GM12878 (cell line): ENCODE results near the gene SERINC5. TPM values are rescaled to one million over a fixed set of nuclear protein-coding genes. Genes with fewer than 3 reads are reported as not detected.

Experiments used
- ATAC-seq: fragments of 200-7000 bp; cut with Tn5 transposase; 3 replicates; pipeline ENCODE4 v1.9.1; 2020; ENCODE audit warnings: mild to moderate bottlenecking, moderate library complexity
- BruUV-seq: library from RNA; stranded (reverse); fragments of 400-500 nt; replicated peaks from 2 replicates; lab custom pipeline; 2021; lab: Mats Ljungman, UMichigan
- CTCF ChIA-PET: fragments of 300-600 bp; sonication (Branson Sonifier 250); formaldehyde crosslinking; extraction: SDS; loops from one replicate; lab custom pipeline; 2021; ENCODE audit warnings: inconsistent platforms; lab: Yijun Ruan, JAX
- POLR2A ChIA-PET: fragments of 350-600 bp; formaldehyde crosslinking; extraction: SDS; loops from one replicate; lab custom pipeline; 2021; ENCODE audit warnings: inconsistent platforms; lab: Charles Lee
- RAD21 ChIA-PET: fragments of 300-600 bp; sonication (Branson Sonifier 250); formaldehyde crosslinking; loops from one replicate; lab custom pipeline; 2023; ENCODE audit warnings: antibody characterized with exemption; ENCODE audit not compliant: unreplicated experiment; lab: Charles Lee
- SMC1A ChIA-PET: fragments of 300-600 bp; sonication (Branson Sonifier 250); formaldehyde crosslinking; loops from one replicate; lab custom pipeline; 2023; ENCODE audit not compliant: unreplicated experiment, uncharacterized antibody; lab: Charles Lee
- DNase-seq: peaks from one replicate; pipeline ENCODE4 v3.0.0-alpha.2; 2011; ENCODE audit warnings: low read depth, low spot score
- FAIRE-seq: peaks from 3 replicates; lab custom pipeline; 2011; peaks lifted over from hg19 to GRCh38; lab: Jason Lieb, UNC
- H2AFZ ChIP-seq: 2 replicates; pipeline ENCODE4 v1.6.0; 2011; ENCODE audit warnings: low read depth, low read length, control low read depth; ENCODE audit not compliant: control insufficient read depth
- H3K27ac ChIP-seq: 2 replicates; pipeline ENCODE4 v1.5.1; 2011; ENCODE audit warnings: control low read depth; ENCODE audit not compliant: control insufficient read depth, insufficient read depth
- H3K27me3 ChIP-seq, 2 experiments: replicated peaks in 1 of 2; 2 replicates each; pipeline versions ENCODE4 v1.6.0 to v1.6.1; 2011; ENCODE audit warnings: low read length in 1 of 2; ENCODE audit not compliant: control insufficient read depth in 2 of 2, insufficient read depth in 2 of 2
- H3K36me3 ChIP-seq, 2 experiments: 2 replicates each; pipeline ENCODE4 v1.5.1; 2011; ENCODE audit warnings: low read length in 1 of 2; ENCODE audit not compliant: control insufficient read depth in 2 of 2, insufficient read depth in 2 of 2
- H3K4me1 ChIP-seq: 2 replicates; pipeline ENCODE4 v1.6.1; 2011; ENCODE audit warnings: mild to moderate bottlenecking, low read length, moderate library complexity, mixed read lengths; ENCODE audit not compliant: control insufficient read depth, insufficient read depth
- H3K4me2 ChIP-seq: 2 replicates; pipeline ENCODE4 v1.6.0; 2011; ENCODE audit warnings: control low read depth; ENCODE audit not compliant: control insufficient read depth, insufficient read depth
- H3K4me3 ChIP-seq: fragments of 200-600 bp; sonication (generic); 2 replicates; pipeline ENCODE4 v1.5.1; 2016
- H3K79me2 ChIP-seq: 2 replicates; pipeline ENCODE4 v1.6.0; 2011; ENCODE audit warnings: low read length; ENCODE audit not compliant: control insufficient read depth, insufficient read depth
- H3K9ac ChIP-seq: 2 replicates; pipeline ENCODE4 v1.8.0; 2011; ENCODE audit warnings: low read length, control low read depth, mixed read lengths; ENCODE audit not compliant: control insufficient read depth, insufficient read depth
- H3K9me3 ChIP-seq: replicated peaks from 3 replicates; pipeline ENCODE4 v1.5.1; 2011; ENCODE audit warnings: mild to moderate bottlenecking, low read length; ENCODE audit not compliant: control insufficient read depth, insufficient read depth
- H4K20me1 ChIP-seq: 2 replicates; pipeline ENCODE4 v1.6.0; 2011; ENCODE audit not compliant: control insufficient read depth, insufficient read depth
- CHD1 ChIP-seq: IDR thresholded peaks from 2 replicates; pipeline ENCODE4 v1.6.1; 2012; ENCODE audit warnings: low read depth, low read length, improper control_type of control experiment
- CTCF ChIP-seq, 3 experiments: IDR thresholded peaks in 2 of 3; conservative IDR thresholded peaks in 1 of 3; 2 replicates each; pipeline ENCODE4 v1.5.1; 2011; ENCODE audit warnings: low read depth in 3 of 3, low read length in 3 of 3, mild to moderate bottlenecking in 3 of 3, control low read depth in 2 of 3, moderate library complexity in 2 of 3, inconsistent platforms in 1 of 3, mixed read lengths in 1 of 3; ENCODE audit not compliant: control insufficient read depth in 2 of 3, insufficient read depth in 1 of 3; ENCODE audit errors: extremely low read depth in 1 of 3
- GABPA ChIP-seq: IDR thresholded peaks from 2 replicates; pipeline ENCODE4 v1.6.1; 2014; ENCODE audit warnings: antibody characterized with exemption, low read depth, mild to moderate bottlenecking, inconsistent platforms
- HCFC1 ChIP-seq: fragments of 150-350 bp; IDR thresholded peaks from 2 replicates; pipeline ENCODE4 v1.6.1; 2014; ENCODE audit warnings: low read length
- MEF2B ChIP-seq: fragments of 450-650 bp; IDR thresholded peaks from 2 replicates; pipeline ENCODE4 v1.6.1; 2018; ENCODE audit warnings: mild to moderate bottlenecking, moderate library complexity; ENCODE audit not compliant: partially characterized antibody, poor library complexity, severe bottlenecking
- NBN ChIP-seq: fragments of 450-650 bp; IDR thresholded peaks from 2 replicates; pipeline ENCODE4 v1.6.1; 2016
- NR2F1 ChIP-seq: fragments of 450-650 bp; conservative IDR thresholded peaks from 2 replicates; pipeline ENCODE4 v1.6.1; 2017; ENCODE audit warnings: mild to moderate bottlenecking
- RELA ChIP-seq: fragments of 450-650 bp; IDR thresholded peaks from 2 replicates; pipeline ENCODE4 v1.8.0; 2014; ENCODE audit warnings: borderline replicate concordance; ENCODE audit not compliant: partially characterized antibody
- SMAD5 ChIP-seq: IDR thresholded peaks from 2 replicates; pipeline ENCODE4 v1.6.1; 2016; ENCODE audit warnings: antibody characterized with exemption, low read depth
- SPI1 ChIP-seq: IDR thresholded peaks from 2 replicates; pipeline ENCODE4 v1.6.1; 2011; ENCODE audit warnings: low read depth, mild to moderate bottlenecking, low read length, moderate library complexity, borderline replicate concordance; ENCODE audit not compliant: insufficient read depth
- SREBF2 ChIP-seq: IDR thresholded peaks from 2 replicates; pipeline ENCODE4 v1.6.1; 2012; ENCODE audit warnings: mild to moderate bottlenecking, low read length
- SRF ChIP-seq, 2 experiments: IDR thresholded peaks; 2 replicates each; pipeline ENCODE4 v1.6.1; 2011; ENCODE audit warnings: low read depth in 2 of 2, low read length in 2 of 2, mild to moderate bottlenecking in 1 of 2, moderate library complexity in 1 of 2
- ZBTB4 ChIP-seq: fragments of 450-650 bp; formaldehyde crosslinking; IDR thresholded peaks from 2 replicates; pipeline ENCODE4 v1.4.0; 2022; ENCODE audit warnings: mild to moderate bottlenecking, moderate library complexity
- ZNF384 ChIP-seq: IDR thresholded peaks from 2 replicates; pipeline ENCODE4 v1.6.1; 2012; ENCODE audit warnings: low read depth, mild to moderate bottlenecking, low read length, improper control_type of control experiment, borderline replicate concordance
- whole genome bisulfite sequencing: methylation state at CpG from one replicate; pipeline ENCODE4 v1.1.6; 2016; ENCODE audit warnings: low lambda C conversion rate; ENCODE audit not compliant: insufficient replicate concordance, insufficient coverage; ENCODE audit errors: missing lambda C conversion rate; 5-methylcytosine and 5-hydroxymethylcytosine counted together
- in situ Hi-C: fragments of 300-500 bp; cut with MboI; formaldehyde crosslinking; loops from 9 replicates; pipeline ENCODE4 v1.14.3; 2018; ENCODE audit warnings: mixed read lengths
- intact Hi-C: fragments of 100-400 bp; cut with micrococcal nuclease; formaldehyde crosslinking; loops from one replicate; pipeline ENCODE4 v1.14.2; 2022; ENCODE audit not compliant: unreplicated experiment
- polyA plus RNA-seq, 11 experiments: library from polyadenylated mRNA; depleted of rRNA in 4 of 11; unstranded in 6 of 11; stranded (reverse) in 5 of 11; fragments of >200 nt; fragmentation: Nextera tagmentation in 4 of 11; fragmentation: Illumina TruSeq in 1 of 11; extraction: Ambion mirVana in 4 of 11; extraction: Trizol in 1 of 11; gene quantifications; 1 replicate in 1 of 11; 2 replicates in 10 of 11; pipeline versions ENCODE4 v1.2.1 to v1.2.3, GENCODE V29; 2011 to 2016; ENCODE audit warnings: inconsistent platforms in 2 of 11, missing spikeins in 2 of 11, low read depth in 1 of 11
- total RNA-seq, 4 experiments: library from RNA; depleted of rRNA in 3 of 4; stranded (reverse); fragments of >200 nt in 3 of 4; fragmentation: Illumina TruSeq in 1 of 4; extraction: Trizol in 1 of 4; gene quantifications; 2 replicates each; pipeline versions ENCODE4 v1.2.1 to v1.2.3, GENCODE V29; 2013 to 2021
- TF ChIP-seq, protein P1 (sequence below): IDR thresholded peaks from 2 replicates; pipeline ENCODE4 v1.6.1; 2011; ENCODE audit warnings: low read depth, low read length, improper control_type of control experiment, borderline replicate concordance
- TF ChIP-seq, protein P2 (sequence below): fragments of 450-650 bp; IDR thresholded peaks from 2 replicates; pipeline ENCODE4 v1.6.1; 2016; ENCODE audit warnings: mild to moderate bottlenecking

The SERINC5 gene
- total and polyA plus RNA-seq, 10 of the 15 experiments (the other 5 are each of a cell fraction or from before 2014, with no cell fraction given), result 0.66 to 7.0 (median 2.8) TPM

DNA sequence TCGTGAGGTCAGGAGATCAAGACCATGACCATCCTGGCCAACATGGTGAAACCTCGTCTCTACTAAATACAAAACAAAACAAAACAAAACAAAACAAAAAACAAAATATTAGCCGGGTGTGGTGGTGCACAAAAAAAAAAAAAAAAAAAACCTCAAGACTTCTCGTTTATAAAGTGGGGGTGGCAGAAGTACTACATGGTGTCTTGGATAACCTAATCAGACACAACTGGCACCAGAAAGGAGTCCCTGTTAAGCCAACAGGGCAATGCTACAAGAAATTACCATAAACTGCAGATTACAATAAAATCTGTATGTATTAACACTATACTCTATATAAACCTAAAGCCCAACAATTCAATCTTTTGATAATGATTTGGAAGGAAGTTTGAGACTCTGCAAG lies 50.0 kb downstream of the SERINC5 start:
- Histone ChIP-seq H3K4me3 (no peak overlapping the region), H3K9me3 (no peaks in the 10 kb centered on the region), H3K4me2 (no peak overlapping the region), H3K36me3 (no peaks in the 10 kb centered on the region; a peak in 1 of 4 replicates)
- ChIA-PET POLR2A (interaction anchor here (1.1 kb wide), 1 partner anchor 49 kb away, joined by 5 read pairs; no protein-coding TSS in a partner anchor), SMC1A (interaction anchor here (0.6 to 2.3 kb wide), 9 partner anchors 9 to 114 kb away, joined by 3 to 11 read pairs (median 4); partner anchors contain the start of gene SERINC5), RAD21 (interaction anchor here (1.6 to 2.9 kb wide), 2 partner anchors 59 to 114 kb away, joined by 4 to 14 read pairs; no protein-coding TSS in a partner anchor)
- intact Hi-C loops, result no loop called here
- in situ Hi-C loops, result no loop called here
- no peak for ATAC-seq
- DNase-seq, result no peak
- TF ChIP-seq NBN (no peak), SRF (IDR thresholded peaks at IDR 0.05; ENCODE audit: low read depth in 2 of 2, low read length in 2 of 2) (no peak), CTCF (IDR thresholded peaks at IDR 0.05 in 2 of 3, conservative IDR thresholded peaks at IDR 0.05 in 1 of 3; ENCODE audit: control insufficient read depth in 2 of 3, extremely low read depth in 1 of 3, insufficient read depth in 1 of 3, low read depth in 3 of 3, low read length in 3 of 3) (no peak), RELA (no peak), ZNF384 (no peak), HCFC1 (no peak), CHD1 (no peak), ZBTB4 (CRISPR knock-in tag) (no peak), SMAD5 (no peak), SREBF2 (no peak), NR2F1 (no peak), GABPA (no peak), SPI1 (no peak), MEF2B (no peak)
- TF ChIP-seq, protein P1, sequence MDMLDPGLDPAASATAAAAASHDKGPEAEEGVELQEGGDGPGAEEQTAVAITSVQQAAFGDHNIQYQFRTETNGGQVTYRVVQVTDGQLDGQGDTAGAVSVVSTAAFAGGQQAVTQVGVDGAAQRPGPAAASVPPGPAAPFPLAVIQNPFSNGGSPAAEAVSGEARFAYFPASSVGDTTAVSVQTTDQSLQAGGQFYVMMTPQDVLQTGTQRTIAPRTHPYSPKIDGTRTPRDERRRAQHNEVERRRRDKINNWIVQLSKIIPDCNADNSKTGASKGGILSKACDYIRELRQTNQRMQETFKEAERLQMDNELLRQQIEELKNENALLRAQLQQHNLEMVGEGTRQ, result no peak
- TF ChIP-seq, protein P2, sequence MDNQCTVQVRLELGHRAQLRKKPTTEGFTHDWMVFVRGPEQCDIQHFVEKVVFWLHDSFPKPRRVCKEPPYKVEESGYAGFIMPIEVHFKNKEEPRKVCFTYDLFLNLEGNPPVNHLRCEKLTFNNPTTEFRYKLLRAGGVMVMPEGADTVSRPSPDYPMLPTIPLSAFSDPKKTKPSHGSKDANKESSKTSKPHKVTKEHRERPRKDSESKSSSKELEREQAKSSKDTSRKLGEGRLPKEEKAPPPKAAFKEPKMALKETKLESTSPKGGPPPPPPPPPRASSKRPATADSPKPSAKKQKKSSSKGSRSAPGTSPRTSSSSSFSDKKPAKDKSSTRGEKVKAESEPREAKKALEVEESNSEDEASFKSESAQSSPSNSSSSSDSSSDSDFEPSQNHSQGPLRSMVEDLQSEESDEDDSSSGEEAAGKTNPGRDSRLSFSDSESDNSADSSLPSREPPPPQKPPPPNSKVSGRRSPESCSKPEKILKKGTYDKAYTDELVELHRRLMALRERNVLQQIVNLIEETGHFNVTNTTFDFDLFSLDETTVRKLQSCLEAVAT, result no peak
- TF ChIP-seq, all 136 proteins: peak for 0
- Histone ChIP-seq H2AFZ (no peak overlapping the region), H3K9ac (no peak overlapping the region), H3K27me3 (no peaks in the 10 kb centered on the region), H4K20me1 (no peaks in the 10 kb centered on the region), H3K27ac (no peak overlapping the region), H3K4me1 (no peaks in the 10 kb centered on the region), H3K79me2 (no peaks in the 10 kb centered on the region)
- CTCF ChIA-PET, result interaction anchor here (1.1 to 1.7 kb wide), 2 partner anchors 29 to 114 kb away, joined by 3 to 4 read pairs; no protein-coding TSS in a partner anchor
- FAIRE-seq, result no peak
- no TSS peak for BruUV-seq
- 42% methylated on average over 3 of the region's 4 CpGs for WGBS
